GM12864 (cell line): ENCODE data around the gene UBE2L6.

Experiments used
- DNase-seq: peaks from one replicate; pipeline ENCODE4 v3.0.0-alpha.2; 2011; ENCODE audit warnings: low read depth
- H3K4me3 ChIP-seq: 2 replicates; pipeline ENCODE4 v1.5.1; 2011; ENCODE audit warnings: mild to moderate bottlenecking, low read depth, low read length, control low read depth
- TF ChIP-seq, protein P1 (sequence below): IDR thresholded peaks from 2 replicates; pipeline ENCODE4 v1.5.1; 2011; ENCODE audit warnings: low read depth, mild to moderate bottlenecking, moderate library complexity, low read length, control low read depth, inconsistent platforms; ENCODE audit errors: missing control alignments

The UBE2L6 gene

DNA sequence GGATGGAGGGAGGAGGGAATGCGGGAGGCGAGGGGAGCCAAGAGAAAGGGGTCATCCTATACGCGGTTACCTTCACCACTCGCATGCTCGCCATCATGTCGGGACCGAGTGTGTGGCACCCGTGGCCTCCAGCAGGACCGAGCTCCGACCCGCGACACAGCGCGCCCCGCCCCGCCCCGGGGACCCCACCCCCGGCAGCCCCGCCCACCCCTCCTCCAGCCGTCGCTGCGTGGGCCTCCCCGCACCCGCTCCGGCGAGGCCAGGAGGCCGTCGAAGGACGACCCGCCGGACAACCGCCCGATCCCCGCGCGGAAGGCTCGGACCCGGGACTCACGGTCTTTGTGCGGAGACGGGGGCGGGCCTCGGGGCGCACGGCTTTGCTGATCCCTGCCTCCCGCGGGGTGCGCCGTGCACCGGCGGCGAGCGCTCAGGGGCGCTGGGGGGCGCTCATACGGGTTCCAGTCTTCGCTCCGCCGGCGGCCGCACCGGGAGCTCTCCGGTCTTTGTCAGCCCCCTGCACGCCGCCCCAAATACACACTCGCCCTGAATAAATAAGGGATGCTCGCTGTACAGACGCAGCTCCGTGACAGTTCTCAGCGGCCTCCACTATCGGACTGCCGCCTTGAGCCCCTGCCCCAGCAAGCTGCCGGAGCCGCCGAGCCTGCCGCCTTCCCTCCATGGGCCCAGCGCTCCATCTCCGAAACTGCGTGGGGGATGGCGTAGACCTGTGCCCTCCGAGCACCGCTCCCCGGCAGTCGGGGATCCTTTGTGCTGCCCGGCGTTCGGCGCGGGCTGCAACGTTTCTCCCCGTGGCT lies at the start of gene UBE2L6:
Gene UBE2L6, minus strand, starts transcription at position 158 of the 815 bp plus-strand sequence. Its CDS starts 61 bp downstream, at position 97.
- TF ChIP-seq, protein P1, sequence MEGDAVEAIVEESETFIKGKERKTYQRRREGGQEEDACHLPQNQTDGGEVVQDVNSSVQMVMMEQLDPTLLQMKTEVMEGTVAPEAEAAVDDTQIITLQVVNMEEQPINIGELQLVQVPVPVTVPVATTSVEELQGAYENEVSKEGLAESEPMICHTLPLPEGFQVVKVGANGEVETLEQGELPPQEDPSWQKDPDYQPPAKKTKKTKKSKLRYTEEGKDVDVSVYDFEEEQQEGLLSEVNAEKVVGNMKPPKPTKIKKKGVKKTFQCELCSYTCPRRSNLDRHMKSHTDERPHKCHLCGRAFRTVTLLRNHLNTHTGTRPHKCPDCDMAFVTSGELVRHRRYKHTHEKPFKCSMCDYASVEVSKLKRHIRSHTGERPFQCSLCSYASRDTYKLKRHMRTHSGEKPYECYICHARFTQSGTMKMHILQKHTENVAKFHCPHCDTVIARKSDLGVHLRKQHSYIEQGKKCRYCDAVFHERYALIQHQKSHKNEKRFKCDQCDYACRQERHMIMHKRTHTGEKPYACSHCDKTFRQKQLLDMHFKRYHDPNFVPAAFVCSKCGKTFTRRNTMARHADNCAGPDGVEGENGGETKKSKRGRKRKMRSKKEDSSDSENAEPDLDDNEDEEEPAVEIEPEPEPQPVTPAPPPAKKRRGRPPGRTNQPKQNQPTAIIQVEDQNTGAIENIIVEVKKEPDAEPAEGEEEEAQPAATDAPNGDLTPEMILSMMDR: peak; percentile 40
- DNase-seq: no peak
- peak within 1 kb of the TSS; percentile 84 for H3K4me3 ChIP-seq

DNA sequence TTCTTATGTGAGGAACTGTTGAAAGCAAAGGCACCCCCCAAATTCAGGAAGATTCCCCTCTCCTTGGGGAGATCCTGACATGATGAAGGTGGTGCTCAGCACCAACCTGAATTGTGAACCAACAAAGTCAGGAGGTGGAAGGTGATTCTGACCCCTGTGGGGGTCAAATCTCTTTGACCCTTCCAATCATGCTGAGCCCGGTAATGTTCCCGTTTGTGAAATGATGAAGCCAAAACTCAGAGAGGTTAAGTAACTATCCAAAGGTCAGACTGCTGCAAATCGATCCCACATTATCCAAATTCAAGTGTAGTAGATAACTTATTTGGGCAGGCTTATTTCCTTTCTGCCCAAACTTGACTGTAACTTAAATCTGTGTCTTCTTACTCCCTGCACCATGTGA lies 49.1 kb upstream of the UBE2L6 start:
- no peak overlapping the region for H3K4me3 ChIP-seq
- no peak for DNase-seq
- TF ChIP-seq, protein P1: no peak

DNA sequence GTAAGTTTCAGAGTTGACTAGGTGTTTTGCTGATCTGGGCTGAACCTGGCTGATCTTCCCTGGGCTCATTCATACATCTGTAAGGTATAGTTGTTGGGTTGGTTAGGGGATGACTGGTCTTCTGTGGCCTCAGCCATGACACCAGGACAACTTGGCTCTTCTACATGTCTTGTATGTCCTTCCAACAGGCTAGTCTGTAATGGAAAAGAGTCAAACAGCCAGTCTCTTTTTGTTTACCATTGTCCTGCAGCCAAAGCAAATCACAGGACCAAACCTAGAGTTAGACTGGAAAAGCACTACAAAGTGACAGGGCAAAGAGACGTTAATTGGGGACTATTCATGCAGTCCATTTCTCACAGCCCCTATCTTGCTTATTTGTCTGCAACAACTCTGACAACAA lies 47.8 kb upstream of the UBE2L6 start:
- TF ChIP-seq, protein P1: no peak
- DNase-seq: no peak
- no peak overlapping the region for H3K4me3 ChIP-seq

DNA sequence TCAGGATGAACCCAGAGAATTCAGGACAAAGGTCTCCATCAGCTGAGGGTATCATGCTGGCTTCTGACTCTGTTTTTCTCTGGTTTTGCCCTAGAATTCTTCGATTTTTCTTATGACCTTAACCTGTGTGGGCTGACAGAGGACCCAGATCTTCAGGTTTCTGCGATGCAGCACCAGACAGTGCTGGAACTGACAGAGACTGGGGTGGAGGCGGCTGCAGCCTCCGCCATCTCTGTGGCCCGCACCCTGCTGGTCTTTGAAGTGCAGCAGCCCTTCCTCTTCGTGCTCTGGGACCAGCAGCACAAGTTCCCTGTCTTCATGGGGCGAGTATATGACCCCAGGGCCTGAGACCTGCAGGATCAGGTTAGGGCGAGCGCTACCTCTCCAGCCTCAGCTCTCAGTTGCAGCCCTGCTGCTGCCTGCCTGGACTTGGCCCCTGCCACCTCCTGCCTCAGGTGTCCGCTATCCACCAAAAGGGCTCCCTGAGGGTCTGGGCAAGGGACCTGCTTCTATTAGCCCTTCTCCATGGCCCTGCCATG lies 46.8 kb upstream of the UBE2L6 start:
- no peak for DNase-seq
- TF ChIP-seq, protein P1: no peak
- no peak overlapping the region for H3K4me3 ChIP-seq

DNA sequence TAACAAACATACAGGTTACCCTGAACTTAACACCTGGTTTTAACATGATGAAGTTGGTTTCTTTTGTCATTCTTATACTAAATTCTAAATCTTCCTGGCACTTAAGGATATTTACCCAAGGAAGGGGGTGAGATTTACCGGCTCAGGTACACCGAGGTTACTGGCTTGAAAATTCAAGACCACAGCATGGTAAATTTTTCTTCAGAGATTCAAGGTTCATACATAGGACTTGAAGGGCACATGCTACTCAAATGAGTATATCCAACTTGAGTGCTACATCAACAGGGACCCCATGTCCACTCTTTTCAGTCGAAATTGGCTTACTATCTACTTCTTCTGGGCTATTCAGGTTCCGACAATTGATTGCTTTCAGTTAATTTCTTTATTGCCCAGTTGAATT lies 42.7 kb upstream of the UBE2L6 start:
- no peak for DNase-seq
- H3K4me3 ChIP-seq: no peak overlapping the region
- TF ChIP-seq, protein P1: no peak

DNA sequence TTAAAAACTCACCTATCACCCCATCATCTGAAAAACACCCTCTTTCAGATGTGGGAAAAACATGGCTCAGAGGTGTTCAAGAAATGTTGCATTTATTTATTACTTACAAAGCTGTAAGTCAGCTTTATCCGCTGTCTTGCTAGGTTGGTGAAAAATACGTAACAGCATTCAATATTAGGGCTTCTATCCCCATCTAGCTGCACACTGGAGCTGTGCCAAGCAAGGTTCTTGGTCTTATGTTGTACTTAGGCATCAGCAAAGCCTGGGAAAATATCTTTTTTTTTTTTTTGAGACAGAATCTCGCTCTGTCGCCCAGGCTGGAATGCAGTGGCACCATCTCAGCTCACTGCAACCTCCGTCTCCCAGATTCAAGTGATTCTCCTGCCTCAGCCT lies 37.6 kb upstream of the UBE2L6 start:
- TF ChIP-seq, protein P1: no peak
- H3K4me3 ChIP-seq: no peak overlapping the region
- DNase-seq: no peak
